GM19397 (cell line): Measurements from ENCODE around the gene TADA2B.
A peak's percentile ranks its signal among the peaks of the same experiment; 100 is the strongest.

Source experiments
- ATAC-seq: cut with Tn5 transposase; IDR thresholded peaks from one replicate; pipeline ENCODE4 v1.9.1; 2021; ENCODE audit warnings: mild to moderate bottlenecking, moderate library complexity; ENCODE audit not compliant: unreplicated experiment

TADA2B gene, protein sequence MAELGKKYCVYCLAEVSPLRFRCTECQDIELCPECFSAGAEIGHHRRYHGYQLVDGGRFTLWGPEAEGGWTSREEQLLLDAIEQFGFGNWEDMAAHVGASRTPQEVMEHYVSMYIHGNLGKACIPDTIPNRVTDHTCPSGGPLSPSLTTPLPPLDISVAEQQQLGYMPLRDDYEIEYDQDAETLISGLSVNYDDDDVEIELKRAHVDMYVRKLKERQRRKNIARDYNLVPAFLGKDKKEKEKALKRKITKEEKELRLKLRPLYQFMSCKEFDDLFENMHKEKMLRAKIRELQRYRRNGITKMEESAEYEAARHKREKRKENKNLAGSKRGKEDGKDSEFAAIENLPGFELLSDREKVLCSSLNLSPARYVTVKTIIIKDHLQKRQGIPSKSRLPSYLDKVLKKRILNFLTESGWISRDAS

DNA sequence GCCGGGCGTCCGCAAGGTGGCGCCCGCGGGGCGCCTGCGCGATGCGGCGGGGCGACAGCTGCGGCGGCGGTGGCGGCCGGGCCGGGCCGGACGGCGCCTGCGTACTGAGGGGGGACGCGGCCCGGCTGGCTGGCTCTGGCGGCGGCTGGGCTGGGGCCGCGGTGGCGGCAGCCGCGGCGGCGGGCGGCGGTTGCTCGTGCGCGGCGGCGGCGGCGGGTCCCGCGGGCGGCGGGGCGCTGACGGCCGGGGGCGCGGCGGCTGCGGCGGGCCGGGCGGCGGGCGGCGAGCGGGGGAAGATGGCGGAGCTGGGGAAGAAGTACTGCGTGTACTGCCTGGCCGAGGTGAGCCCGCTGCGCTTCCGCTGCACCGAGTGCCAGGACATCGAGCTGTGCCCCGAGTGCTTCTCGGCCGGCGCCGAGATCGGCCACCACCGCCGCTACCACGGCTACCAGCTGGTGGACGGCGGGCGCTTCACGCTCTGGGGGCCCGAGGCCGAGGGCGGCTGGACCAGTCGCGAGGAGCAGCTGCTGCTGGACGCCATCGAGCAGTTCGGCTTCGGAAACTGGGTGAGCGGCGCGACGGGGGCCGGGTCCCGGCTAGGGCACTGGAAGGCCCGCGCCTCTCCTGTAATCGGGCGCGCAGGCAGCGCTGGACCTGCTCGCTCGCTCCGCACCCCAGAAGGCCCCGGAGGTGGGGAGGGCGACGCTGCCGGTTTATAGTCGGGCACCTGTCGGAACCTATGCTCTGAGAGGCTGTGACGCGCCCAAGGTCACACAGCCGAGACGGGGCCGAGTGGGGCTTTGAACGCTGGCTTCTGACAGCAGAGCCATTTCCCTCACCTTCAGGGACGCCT, at the start of gene TADA2B:
Gene TADA2B, plus strand, starts transcription at position 89 of the 853 bp plus-strand sequence. Its CDS starts 208 bp downstream, at position 297.
- ATAC-seq: peak; percentile 19

- ATAC-seq: no peak
Observed at GRCh38 chr4:6996481-6996880, 46.7 kb upstream of the TADA2B start.

- no peak for ATAC-seq
Observed at GRCh38 chr4:6999172-7000086, 43.7 kb upstream of the TADA2B start.

DNA sequence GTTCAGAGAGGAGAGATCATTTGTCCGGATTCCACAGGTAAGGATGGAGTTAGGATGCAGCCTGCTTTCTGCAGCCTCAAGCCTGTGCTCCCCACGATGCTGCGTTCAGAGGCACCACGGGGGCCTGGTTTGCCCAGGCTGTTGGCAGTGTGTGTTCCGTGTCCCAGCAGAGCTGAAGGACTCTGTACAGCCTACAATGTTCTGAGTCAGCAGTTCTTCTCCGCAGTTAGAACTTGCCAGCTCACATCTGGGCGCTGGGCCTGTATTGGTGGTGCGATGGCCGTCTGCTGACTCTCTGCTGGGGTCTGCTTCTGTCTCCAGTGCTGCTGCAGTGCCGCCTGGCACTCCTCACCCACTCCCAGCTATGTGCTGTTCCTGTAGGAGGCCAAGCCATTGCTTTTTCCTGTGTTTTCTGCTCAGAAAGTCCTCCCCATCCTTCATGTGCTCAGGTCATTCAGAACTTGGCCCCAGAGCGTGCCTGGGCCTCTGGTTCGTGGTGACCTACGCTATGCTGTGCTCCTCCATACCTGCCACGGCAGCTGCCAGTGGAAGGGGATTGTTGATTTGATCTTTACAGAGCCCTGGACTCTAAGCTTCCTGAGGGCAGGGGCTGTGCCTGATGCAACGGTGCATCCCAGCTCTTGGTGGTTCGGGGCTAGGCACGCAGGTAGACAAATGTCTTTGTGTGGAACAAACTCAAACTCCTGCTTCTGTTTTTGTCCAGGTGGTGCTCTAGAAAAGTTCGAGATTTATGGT, 42.6 kb upstream of the TADA2B start:
- no peak for ATAC-seq

GRCh38 chr4:7001271-7001670, 41.9 kb upstream of the TADA2B start:
- no peak for ATAC-seq

DNA sequence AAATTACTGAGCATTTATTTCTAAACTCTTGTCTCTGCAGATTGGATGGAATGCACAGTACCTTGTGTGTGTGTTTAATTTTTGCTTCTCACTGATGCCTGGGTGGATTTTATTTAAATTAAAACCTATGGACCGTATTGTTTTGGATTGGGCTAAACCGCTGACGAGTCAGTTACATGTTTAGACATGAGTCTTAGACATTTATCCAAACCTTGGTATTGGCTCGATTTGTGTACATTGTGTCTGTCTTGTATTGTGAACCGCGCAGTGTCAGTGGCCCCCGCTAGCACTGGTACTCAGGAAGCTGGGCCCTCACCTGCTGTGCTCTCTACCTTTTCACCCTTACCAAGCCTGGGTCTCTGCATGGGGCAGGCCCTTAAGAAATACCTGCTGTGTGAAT, 40.8 kb upstream of the TADA2B start:
- no peak for ATAC-seq

DNA sequence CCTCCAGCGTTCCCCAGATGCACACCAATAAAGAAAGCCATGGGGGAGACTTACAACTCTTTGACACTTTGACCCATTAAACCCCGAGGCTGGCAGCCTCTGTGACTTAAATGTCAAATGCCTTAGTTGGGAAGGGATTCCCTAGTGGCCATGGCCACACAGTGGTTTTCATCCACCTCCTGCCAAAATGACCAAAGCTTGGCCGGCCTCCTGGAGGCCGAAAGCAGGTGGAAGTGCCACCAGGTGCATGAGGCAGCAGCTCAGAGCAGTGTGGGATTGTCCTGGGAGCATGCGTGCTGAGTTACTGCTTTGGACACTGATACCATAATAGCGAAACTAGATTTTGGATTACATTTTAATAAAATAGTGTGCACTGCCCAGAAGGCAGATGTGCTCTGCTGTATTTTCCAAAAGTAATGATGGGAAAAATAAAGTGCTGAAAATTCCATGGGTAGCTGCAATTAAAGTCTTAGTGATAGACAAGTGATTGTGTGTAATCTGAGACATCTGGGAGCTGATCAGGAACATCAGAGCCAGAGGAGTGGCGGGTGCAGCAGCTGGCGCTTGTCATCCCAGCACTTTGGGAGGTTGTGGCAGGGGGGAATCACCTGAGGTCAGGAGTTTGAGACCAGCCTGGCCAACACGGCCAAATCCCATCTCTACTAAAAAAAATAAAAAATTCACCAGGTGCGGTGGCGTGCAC, 39.8 kb upstream of the TADA2B start:
- ATAC-seq: no peak

- ATAC-seq: no peak
Observed at GRCh38 chr4:7003879-7004240, 39.3 kb upstream of the TADA2B start.

DNA sequence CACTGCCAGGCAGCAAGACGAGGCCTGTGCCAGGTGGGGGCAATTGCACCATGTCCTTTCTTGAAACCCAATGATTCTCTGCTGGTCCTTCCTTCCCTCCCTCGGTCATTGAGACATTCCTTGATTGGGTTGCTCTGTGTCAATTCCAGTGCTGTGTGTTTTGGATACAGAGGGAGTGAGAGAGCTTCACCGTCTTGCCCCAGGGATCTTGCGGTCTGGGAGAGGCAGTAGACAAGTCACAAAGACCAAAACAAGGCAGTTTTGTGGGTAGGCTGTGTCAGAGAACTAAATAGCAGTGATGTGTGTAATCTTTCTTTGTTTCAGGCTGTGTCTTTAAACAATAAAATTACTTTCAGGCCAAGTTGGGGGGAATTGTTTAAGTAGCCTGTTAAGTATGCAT, 38.8 kb upstream of the TADA2B start:
- no peak for ATAC-seq

DNA sequence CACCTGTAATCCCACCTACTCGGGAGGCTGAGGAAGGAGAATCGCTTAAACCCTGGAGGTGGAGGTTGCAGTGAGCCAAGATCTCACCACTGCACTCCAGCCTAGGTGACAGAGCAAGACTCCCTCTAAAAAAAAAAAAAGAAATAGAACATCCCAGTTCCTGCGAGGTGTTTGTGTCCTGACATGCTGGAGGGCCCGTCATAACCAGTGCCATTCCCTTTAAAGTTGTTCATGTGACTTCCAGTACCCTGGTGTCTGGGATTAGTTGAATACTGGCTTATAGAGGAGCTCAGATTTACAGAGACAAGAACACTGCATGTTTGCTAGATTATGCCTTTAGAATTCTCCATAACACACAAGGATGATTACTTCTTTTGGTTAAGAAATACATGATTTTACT, 37.6 kb upstream of the TADA2B start:
- ATAC-seq: no peak

DNA sequence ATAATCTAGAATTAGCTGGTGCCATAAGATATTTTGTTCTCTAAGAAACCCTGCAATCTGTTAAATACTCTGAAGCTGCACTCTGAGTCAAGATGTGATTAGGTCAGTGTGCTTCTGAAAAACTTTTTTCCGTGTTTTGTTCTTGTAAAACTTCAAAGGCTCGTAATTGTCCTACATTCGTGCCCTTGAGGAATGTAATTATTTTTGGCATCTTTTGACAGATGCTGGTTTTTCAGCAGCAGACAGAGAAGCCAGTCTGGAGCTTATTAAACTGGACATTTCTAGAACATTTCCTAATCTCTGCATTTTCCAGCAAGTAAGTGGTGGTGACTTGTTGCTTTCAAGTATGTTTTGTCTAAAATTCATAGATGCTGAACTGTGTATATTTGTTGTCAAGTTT, 36.8 kb upstream of the TADA2B start:
- no peak for ATAC-seq

DNA sequence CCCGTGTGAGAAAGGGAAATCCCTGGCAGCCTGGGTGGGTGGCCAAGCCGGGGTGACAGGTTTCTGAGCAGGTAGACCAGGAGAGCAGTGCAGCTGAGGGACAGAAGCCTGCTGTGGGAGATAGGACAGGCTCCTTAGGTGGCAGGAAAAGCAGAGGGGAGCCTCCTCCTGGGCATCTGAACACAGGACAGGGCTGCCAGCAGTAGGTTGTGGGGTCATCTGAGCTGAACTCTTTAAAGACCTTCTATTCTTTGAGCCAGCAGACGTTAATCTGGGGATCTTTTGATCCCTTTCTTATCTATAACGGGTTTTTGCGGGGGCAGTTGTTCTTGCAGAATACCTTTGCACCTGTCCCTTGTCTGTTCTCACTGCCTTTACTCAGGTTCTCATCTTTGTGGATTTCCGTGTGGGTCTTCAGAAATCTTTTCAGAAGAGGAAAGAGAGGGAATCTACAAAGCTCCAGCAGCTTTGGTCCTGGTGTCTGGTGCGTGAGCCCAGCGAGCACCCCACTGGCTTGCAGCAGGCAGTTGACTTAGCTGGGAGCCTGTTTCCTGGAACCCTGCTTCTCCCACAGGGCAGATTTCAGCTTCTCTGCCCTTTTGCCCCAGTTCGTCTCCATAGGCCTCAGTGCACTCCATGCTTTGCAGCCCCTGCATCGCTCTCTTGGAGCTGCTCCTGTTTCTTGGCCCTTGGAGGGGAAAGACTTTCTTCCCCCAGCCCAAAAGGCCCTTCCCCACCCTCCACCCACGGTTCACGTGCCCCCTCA, 35.8 kb upstream of the TADA2B start:
- ATAC-seq: no peak

- no peak for ATAC-seq
Observed at GRCh38 chr4:7007944-7008343, 35.2 kb upstream of the TADA2B start.

GRCh38 chr4:7009564-7009963, 33.6 kb upstream of the TADA2B start:
- ATAC-seq: no peak

DNA sequence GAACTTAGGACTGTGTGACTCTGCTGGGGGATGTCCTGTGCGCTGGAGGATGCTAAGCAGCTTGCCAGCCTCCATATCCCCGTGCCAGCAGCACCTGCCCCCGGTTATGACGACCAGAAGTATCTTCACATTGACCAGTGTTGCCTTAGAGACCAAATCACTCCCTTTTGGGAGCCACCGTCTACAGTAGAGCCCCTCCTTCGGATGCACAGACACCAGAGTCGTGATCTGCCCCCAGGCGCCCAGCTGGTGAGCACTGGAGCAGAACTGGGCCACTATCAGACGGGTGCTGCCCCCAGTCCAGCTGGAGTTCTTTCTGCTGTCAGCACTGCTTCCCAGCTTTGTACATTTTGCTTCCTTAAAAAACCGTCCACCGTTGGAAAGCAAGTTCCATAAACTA, 30.0 kb upstream of the TADA2B start:
- ATAC-seq: no peak

DNA sequence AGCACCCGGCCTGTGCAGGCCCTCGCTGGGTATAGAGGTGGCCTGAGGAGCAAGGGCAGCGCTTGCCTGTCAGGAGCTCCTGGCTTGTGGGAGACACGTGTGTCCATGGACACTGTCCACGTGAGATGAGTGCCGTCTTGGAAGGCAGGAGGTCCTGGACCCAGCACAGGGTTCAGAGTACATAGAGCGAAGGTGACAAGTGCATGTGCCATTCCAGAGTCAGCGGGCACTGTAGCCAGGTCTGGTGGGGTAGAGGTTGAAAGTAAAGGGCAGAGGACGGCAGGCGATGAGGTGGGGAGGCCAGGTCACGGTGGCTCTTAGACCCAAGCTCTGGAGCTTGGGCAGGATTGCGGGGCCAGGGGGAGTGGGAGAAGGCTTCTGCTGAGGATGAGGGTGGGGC, 28.4 kb upstream of the TADA2B start:
- ATAC-seq: no peak

DNA sequence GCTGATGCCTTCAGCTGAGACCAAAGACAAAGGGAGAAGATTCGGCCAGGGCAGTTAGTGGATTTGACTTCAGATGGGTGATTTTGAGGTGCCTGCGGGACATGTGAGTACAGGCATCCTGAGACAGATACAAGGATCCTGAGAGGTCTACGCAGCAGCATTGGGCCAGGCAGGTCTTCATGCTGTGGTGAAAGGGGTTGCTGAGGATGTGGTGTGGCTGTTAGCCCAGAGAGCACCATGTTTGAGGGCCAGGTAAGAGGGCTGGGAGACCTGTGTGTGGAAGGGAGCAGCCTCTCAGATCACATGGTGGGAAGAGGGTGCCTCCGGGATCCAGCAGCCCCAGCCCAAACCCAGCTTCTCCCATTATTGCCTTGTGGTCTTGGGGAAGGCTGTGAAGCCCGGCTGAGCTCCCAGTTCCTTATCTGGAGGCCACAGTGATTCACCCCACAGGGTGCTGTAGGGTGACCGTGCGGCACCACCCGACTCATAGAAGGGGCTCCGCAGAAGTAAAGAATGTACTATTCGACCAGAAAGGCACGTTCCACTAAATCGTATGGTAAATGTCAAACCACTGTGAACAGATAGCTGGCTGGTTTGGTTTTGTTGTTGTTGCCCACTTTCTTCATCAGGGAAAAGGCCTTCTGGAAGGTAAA, 27.7 kb upstream of the TADA2B start:
- ATAC-seq: no peak

DNA sequence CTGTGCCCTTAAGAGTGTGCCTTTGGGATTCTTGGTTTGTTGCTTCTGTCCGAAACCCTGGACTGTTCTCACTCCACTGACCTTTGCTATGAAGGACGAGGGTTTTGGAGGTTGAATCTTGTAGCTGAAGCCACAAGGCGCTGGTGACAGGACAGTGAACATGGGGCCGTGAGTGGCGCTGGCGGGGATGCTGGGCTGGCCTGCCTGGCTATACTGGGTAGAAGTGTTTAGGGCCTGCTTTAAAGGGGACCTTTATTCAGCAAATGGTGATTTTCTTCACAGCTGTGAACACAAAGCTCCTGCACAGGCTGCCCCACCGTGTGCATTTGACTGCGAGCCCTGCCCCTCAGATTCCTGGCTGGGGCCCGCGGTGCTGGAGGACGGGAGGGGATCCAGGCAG, 27.1 kb upstream of the TADA2B start:
- no peak for ATAC-seq

DNA sequence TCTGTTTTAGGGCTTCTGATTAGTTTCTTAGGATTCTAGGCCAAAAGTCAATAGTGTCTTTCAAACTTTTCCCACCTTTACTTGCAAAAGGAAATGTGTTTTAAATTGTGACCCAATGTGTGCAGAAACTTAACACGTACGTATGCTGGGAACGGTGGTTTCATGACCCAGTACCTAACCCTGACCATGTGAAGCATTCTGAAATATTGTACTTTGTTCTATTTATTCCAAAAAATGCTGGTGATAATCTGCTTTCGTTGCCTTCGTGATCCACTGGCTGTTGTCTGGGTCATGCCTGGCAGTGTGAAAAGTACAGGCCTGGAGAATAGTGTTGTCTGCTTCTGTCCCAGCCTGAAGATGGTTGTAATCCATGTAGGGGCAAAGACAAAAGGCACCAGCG, 26.7 kb upstream of the TADA2B start:
- ATAC-seq: no peak
